Kidney epithelial cell (primary cell): ENCODE measurements around the gene RYK. TPM values are rescaled to one million over a fixed set of nuclear protein-coding genes. Genes with fewer than 3 reads are reported as not detected.

Experiments
- DNase-seq: peaks from one replicate; pipeline ENCODE4 v3.0.0-alpha.2; 2010; ENCODE audit warnings: low read depth
- H3K27me3 ChIP-seq: 2 replicates; pipeline ENCODE4 v1.6.0; 2011; ENCODE audit warnings: low read length; ENCODE audit not compliant: control insufficient read depth, insufficient read depth
- H3K36me3 ChIP-seq: 2 replicates; pipeline ENCODE4 v1.5.1; 2011; ENCODE audit warnings: low read length; ENCODE audit not compliant: control insufficient read depth, insufficient read depth
- H3K4me3 ChIP-seq: 2 replicates; pipeline ENCODE4 v1.5.1; 2011; ENCODE audit warnings: low read depth, mild to moderate bottlenecking, control low read depth, low read length
- CTCF ChIP-seq: IDR thresholded peaks from 2 replicates; pipeline ENCODE4 v1.5.1; 2011; ENCODE audit warnings: mild to moderate bottlenecking, moderate library complexity, low read length, control low read depth, inconsistent platforms; ENCODE audit not compliant: insufficient read depth, poor library complexity, severe bottlenecking
- total RNA-seq: library from RNA; depleted of rRNA; stranded (reverse); fragments of >200 nt; gene quantifications from 2 replicates; pipeline ENCODE4 v1.2.3, GENCODE V29; 2015

Gene RYK
- total RNA-seq, 1 donor from 2014 or later: 57.6 TPM

GRCh38 chr3:134239538-134239937 is 11.1 kb downstream of the RYK start:
- DNase-seq: no peak
- no peaks in the 10 kb centered on the region for H3K27me3 ChIP-seq
- H3K36me3 ChIP-seq: no peaks in the 10 kb centered on the region
- no peak for TF ChIP-seq CTCF
- H3K4me3 ChIP-seq: no peak overlapping the region

- TF ChIP-seq CTCF: no peak
- Histone ChIP-seq H3K36me3 (no peaks in the 10 kb centered on the region), H3K4me3 (no peak overlapping the region), H3K27me3 (no peaks in the 10 kb centered on the region)
- DNase-seq: no peak
Observed at GRCh38 chr3:134237454-134238145, 13.1 kb downstream of the RYK start.

- Histone ChIP-seq H3K27me3 (no peaks in the 10 kb centered on the region), H3K36me3 (no peaks in the 10 kb centered on the region), H3K4me3 (no peak overlapping the region)
- DNase-seq: no peak
- TF ChIP-seq CTCF: no peak
Observed at GRCh38 chr3:134236505-134237170, 14.0 kb downstream of the RYK start.

- no peak for TF ChIP-seq CTCF
- Histone ChIP-seq H3K4me3 (no peak overlapping the region), H3K27me3 (no peaks in the 10 kb centered on the region), H3K36me3 (no peaks in the 10 kb centered on the region)
- no peak for DNase-seq
Observed at GRCh38 chr3:134235577-134236076, 15.0 kb downstream of the RYK start.

- H3K4me3 ChIP-seq: no peak overlapping the region
- no peak for TF ChIP-seq CTCF
- no peaks in the 10 kb centered on the region for H3K36me3 ChIP-seq
- H3K27me3 ChIP-seq: no peaks in the 10 kb centered on the region
- DNase-seq: no peak
Observed at GRCh38 chr3:134232951-134233350, 17.7 kb downstream of the RYK start.
